ENCODE results near the gene LRRC8D. TPM values are rescaled to one million over a fixed set of nuclear protein-coding genes. Genes with fewer than 3 reads are reported as not detected.

Gene LRRC8D
- total RNA-seq, 2 donors from 2014 or later: 23.8 to 33.8 TPM

- WGBS, 2 experiments (ENCODE audit: insufficient coverage in 1 of 2, insufficient read length in 1 of 2): 100% methylated on average over 2 of the region's 2 CpGs; no CpG with 5 or more reads in 1 of the 2 experiments
Observed at GRCh38 chr1:89907727-89908212, 86.9 kb downstream of the LRRC8D start.

GRCh38 chr1:89908273-89908671, 87.4 kb downstream of the LRRC8D start:
- Mint-ChIP-seq H3K4me1 (peaks cover 58% of the 10 kb centered on the region), H3K36me3 (ENCODE audit: low read depth) (no peaks in the 10 kb centered on the region), H3K4me3 (no peak overlapping the region), H3K27ac (peak overlapping the region; percentile 62), H3K27me3 (ENCODE audit: insufficient read depth) (no peaks in the 10 kb centered on the region), H3K9me3 (no peaks in the 10 kb centered on the region)
- H3K4me1 ChIP-seq (ENCODE audit: control insufficient read depth, insufficient read depth, low read length): peaks cover 9% of the 10 kb centered on the region
- H3K4me3 ChIP-seq (ENCODE audit: low read length): no peak overlapping the region
- no peaks in the 10 kb centered on the region for H3K9me3 ChIP-seq (ENCODE audit: control insufficient read depth, low read length)
- H3K27me3 ChIP-seq (ENCODE audit: control insufficient read depth, insufficient read depth, low read length, poor library complexity, severe bottlenecking): no peaks in the 10 kb centered on the region
- 94 to 100% methylated on average over 1 to 2 of the region's 2 CpGs for WGBS, 2 experiments (ENCODE audit: insufficient coverage in 1 of 2, insufficient read length in 1 of 2)
- H3K36me3 ChIP-seq (ENCODE audit: control insufficient read depth, insufficient read depth, low read length): no peaks in the 10 kb centered on the region
- TF ChIP-seq, protein P1, sequence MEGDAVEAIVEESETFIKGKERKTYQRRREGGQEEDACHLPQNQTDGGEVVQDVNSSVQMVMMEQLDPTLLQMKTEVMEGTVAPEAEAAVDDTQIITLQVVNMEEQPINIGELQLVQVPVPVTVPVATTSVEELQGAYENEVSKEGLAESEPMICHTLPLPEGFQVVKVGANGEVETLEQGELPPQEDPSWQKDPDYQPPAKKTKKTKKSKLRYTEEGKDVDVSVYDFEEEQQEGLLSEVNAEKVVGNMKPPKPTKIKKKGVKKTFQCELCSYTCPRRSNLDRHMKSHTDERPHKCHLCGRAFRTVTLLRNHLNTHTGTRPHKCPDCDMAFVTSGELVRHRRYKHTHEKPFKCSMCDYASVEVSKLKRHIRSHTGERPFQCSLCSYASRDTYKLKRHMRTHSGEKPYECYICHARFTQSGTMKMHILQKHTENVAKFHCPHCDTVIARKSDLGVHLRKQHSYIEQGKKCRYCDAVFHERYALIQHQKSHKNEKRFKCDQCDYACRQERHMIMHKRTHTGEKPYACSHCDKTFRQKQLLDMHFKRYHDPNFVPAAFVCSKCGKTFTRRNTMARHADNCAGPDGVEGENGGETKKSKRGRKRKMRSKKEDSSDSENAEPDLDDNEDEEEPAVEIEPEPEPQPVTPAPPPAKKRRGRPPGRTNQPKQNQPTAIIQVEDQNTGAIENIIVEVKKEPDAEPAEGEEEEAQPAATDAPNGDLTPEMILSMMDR (conservative IDR thresholded peaks at IDR 0.05): no peak
- no peak overlapping the region for H3K9ac ChIP-seq (ENCODE audit: extremely low read depth, low read length, poor library complexity, severe bottlenecking)
- H3K27ac ChIP-seq (ENCODE audit: low read depth, low read length): no peak overlapping the region
- no peak for DNase-seq

More at GRCh38 chr1:89907727-89908212, 86.9 kb downstream of the LRRC8D start:
- Mint-ChIP-seq H3K27ac (peak overlapping the region; percentile 95), H3K4me3 (no peak overlapping the region), H3K9me3 (no peaks in the 10 kb centered on the region), H3K4me1 (peaks cover 54% of the 10 kb centered on the region), H3K36me3 (ENCODE audit: low read depth) (no peaks in the 10 kb centered on the region), H3K27me3 (ENCODE audit: insufficient read depth) (no peaks in the 10 kb centered on the region)
- no peaks in the 10 kb centered on the region for H3K9me3 ChIP-seq (ENCODE audit: control insufficient read depth, low read length)
- no peak overlapping the region for H3K4me3 ChIP-seq (ENCODE audit: low read length)
- H3K9ac ChIP-seq (ENCODE audit: extremely low read depth, low read length, poor library complexity, severe bottlenecking): no peak overlapping the region
- DNase-seq: no peak
- TF ChIP-seq, protein P1 (conservative IDR thresholded peaks at IDR 0.05): no peak
- no peaks in the 10 kb centered on the region for H3K27me3 ChIP-seq (ENCODE audit: control insufficient read depth, insufficient read depth, low read length, poor library complexity, severe bottlenecking)
- no peak overlapping the region for H3K27ac ChIP-seq (ENCODE audit: low read depth, low read length)
- H3K4me1 ChIP-seq (ENCODE audit: control insufficient read depth, insufficient read depth, low read length): peaks cover 9% of the 10 kb centered on the region
- H3K36me3 ChIP-seq (ENCODE audit: control insufficient read depth, insufficient read depth, low read length): no peaks in the 10 kb centered on the region

GRCh38 chr1:89908672-89909436, 88.0 kb downstream of the LRRC8D start:
- H3K36me3 ChIP-seq (ENCODE audit: control insufficient read depth, insufficient read depth, low read length): no peaks in the 10 kb centered on the region
- Mint-ChIP-seq H3K4me3 (no peak overlapping the region), H3K9me3 (no peaks in the 10 kb centered on the region), H3K27me3 (ENCODE audit: insufficient read depth) (no peaks in the 10 kb centered on the region), H3K27ac (peak overlapping the region; percentile 62), H3K4me1 (peaks cover 58% of the 10 kb centered on the region), H3K36me3 (ENCODE audit: low read depth) (no peaks in the 10 kb centered on the region)
- no peaks in the 10 kb centered on the region for H3K9me3 ChIP-seq (ENCODE audit: control insufficient read depth, low read length)
- TF ChIP-seq, protein P1 (conservative IDR thresholded peaks at IDR 0.05): no peak
- 96% methylated on average over 5 of the region's 5 CpGs; no CpG with 5 or more reads in 1 of the 2 experiments for WGBS, 2 experiments (ENCODE audit: insufficient coverage in 1 of 2, insufficient read length in 1 of 2)
- H3K4me3 ChIP-seq (ENCODE audit: low read length): no peak overlapping the region
- no peaks in the 10 kb centered on the region for H3K27me3 ChIP-seq (ENCODE audit: control insufficient read depth, insufficient read depth, low read length, poor library complexity, severe bottlenecking)
- H3K9ac ChIP-seq (ENCODE audit: extremely low read depth, low read length, poor library complexity, severe bottlenecking): no peak overlapping the region
- H3K4me1 ChIP-seq (ENCODE audit: control insufficient read depth, insufficient read depth, low read length): peaks cover 9% of the 10 kb centered on the region
- DNase-seq: no peak
- H3K27ac ChIP-seq (ENCODE audit: low read depth, low read length): no peak overlapping the region
